CD14-positive monocyte (primary cell): ENCODE data around the gene LRRC7. TPM values are rescaled to one million over a fixed set of nuclear protein-coding genes. Genes with fewer than 3 reads are reported as not detected.

Experiments used
- DNase-seq, 3 donors: peaks; one replicate each; pipeline ENCODE4 v3.0.0-alpha.2; 2011 to 2022
- H2AFZ ChIP-seq: 2 replicates; pipeline ENCODE4 v1.6.0; 2012; ENCODE audit warnings: mild to moderate bottlenecking, low read depth, low read length, inconsistent platforms; ENCODE audit not compliant: insufficient read depth, poor library complexity, severe bottlenecking
- H3K27ac ChIP-seq, 2 donors: 1 replicate in 1 of 2; 2 replicates in 1 of 2; pipeline ENCODE4 v1.5.1; 2012 to 2013; ENCODE audit warnings: low read length in 2 of 2, control low read depth in 1 of 2, inconsistent platforms in 1 of 2, low read depth in 1 of 2, mild to moderate bottlenecking in 1 of 2
- H3K27me3 ChIP-seq, 2 donors: one replicate each; pipeline versions ENCODE4 v1.6.0 to v1.6.1; 2011 to 2013; ENCODE audit warnings: low read length in 2 of 2; ENCODE audit not compliant: control insufficient read depth in 2 of 2, insufficient read depth in 2 of 2
- H3K36me3 ChIP-seq, 2 donors: replicated peaks in 1 of 2; 1 replicate in 1 of 2; 2 replicates in 1 of 2; pipeline versions ENCODE4 v1.5.1 to v1.6.1; 2012 to 2013; ENCODE audit warnings: low read length in 2 of 2, control low read depth in 1 of 2, inconsistent platforms in 1 of 2, mild to moderate bottlenecking in 1 of 2; ENCODE audit not compliant: insufficient read depth in 2 of 2, control insufficient read depth in 1 of 2
- H3K4me1 ChIP-seq, 2 donors: 1 replicate in 1 of 2; 2 replicates in 1 of 2; pipeline versions ENCODE4 v1.5.1 to v1.6.1; 2012 to 2013; ENCODE audit warnings: low read length in 2 of 2, control low read depth in 1 of 2, inconsistent platforms in 1 of 2, mild to moderate bottlenecking in 1 of 2, moderate library complexity in 1 of 2; ENCODE audit not compliant: insufficient read depth in 2 of 2, control insufficient read depth in 1 of 2
- H3K4me2 ChIP-seq: replicated peaks from 2 replicates; pipeline ENCODE3; 2012; ENCODE audit warnings: low read length, moderate library complexity, mild to moderate bottlenecking; ENCODE audit not compliant: poor library complexity, severe bottlenecking; ENCODE audit errors: extremely low read depth
- H3K4me3 ChIP-seq, 3 experiments: fragments of 200-600 bp in 1 of 3; sonication (generic) in 1 of 3; replicated peaks in 1 of 3; 1 replicate in 2 of 3; 2 replicates in 1 of 3; pipeline ENCODE4 v1.5.1; 2011 to 2013; ENCODE audit warnings: low read length in 3 of 3, mild to moderate bottlenecking in 3 of 3, control low read depth in 2 of 3, low read depth in 2 of 3, inconsistent platforms in 1 of 3, moderate library complexity in 1 of 3
- H3K79me2 ChIP-seq: 2 replicates; pipeline ENCODE4 v1.6.0; 2012; ENCODE audit warnings: mild to moderate bottlenecking, control low read depth, inconsistent platforms, low read length, moderate library complexity; ENCODE audit not compliant: insufficient read depth
- H3K9ac ChIP-seq: 2 replicates; pipeline ENCODE4 v1.6.0; 2017; ENCODE audit warnings: low read length, mild to moderate bottlenecking; ENCODE audit not compliant: insufficient read depth, poor library complexity, severe bottlenecking
- H3K9me3 ChIP-seq, 2 donors: replicated peaks in 1 of 2; 1 replicate in 1 of 2; 2 replicates in 1 of 2; pipeline versions ENCODE4 v1.5.1 to v1.6.1; 2012 to 2013; ENCODE audit warnings: low read length in 2 of 2, control low read depth in 1 of 2; ENCODE audit not compliant: control insufficient read depth in 1 of 2, insufficient read depth in 1 of 2
- H4K20me1 ChIP-seq: 2 replicates; pipeline ENCODE4 v1.6.0; 2012; ENCODE audit warnings: mild to moderate bottlenecking, low read length, control low read depth, moderate library complexity; ENCODE audit not compliant: insufficient read depth
- H3K27ac Mint-ChIP-seq, 7 donors: one replicate each; pipeline ENCODE4 v1.8.0; 2020; ENCODE audit warnings: mild to moderate bottlenecking in 7 of 7, mixed read lengths in 7 of 7, moderate library complexity in 6 of 7, inconsistent platforms in 2 of 7
- H3K27me3 Mint-ChIP-seq, 3 donors: one replicate each; pipeline ENCODE4 v1.8.0; 2021 to 2022; ENCODE audit warnings: low read depth in 3 of 3, mild to moderate bottlenecking in 3 of 3, mixed read lengths in 3 of 3, moderate library complexity in 3 of 3, inconsistent platforms in 1 of 3
- H3K36me3 Mint-ChIP-seq, 2 donors: one replicate each; pipeline ENCODE4 v1.8.0; 2020; ENCODE audit warnings: mixed read lengths in 2 of 2, inconsistent platforms in 1 of 2, mild to moderate bottlenecking in 1 of 2
- H3K4me1 Mint-ChIP-seq: one replicate; pipeline ENCODE4 v1.8.0; 2020; ENCODE audit warnings: mild to moderate bottlenecking, mixed read lengths
- H3K4me3 Mint-ChIP-seq, 2 donors: one replicate each; pipeline ENCODE4 v1.8.0; 2020; ENCODE audit warnings: mild to moderate bottlenecking in 2 of 2, mixed read lengths in 2 of 2, moderate library complexity in 1 of 2
- H3K9me3 Mint-ChIP-seq, 7 donors: one replicate each; pipeline ENCODE4 v1.8.0; 2020 to 2022; ENCODE audit warnings: mixed read lengths in 7 of 7, mild to moderate bottlenecking in 6 of 7, moderate library complexity in 6 of 7, inconsistent platforms in 2 of 7
- WGBS: methylation state at CpG from one replicate; pipeline ENCODE4 v1.1.5; 2013; ENCODE audit warnings: missing lambda C conversion rate; ENCODE audit not compliant: insufficient coverage; 5-methylcytosine and 5-hydroxymethylcytosine counted together
- intact Hi-C, 2 donors: fragments of 100-400 bp; cut with micrococcal nuclease; formaldehyde crosslinking; loops; one replicate each; pipeline versions ENCODE4 v1.15.0 to v1.15.1; 2023
- polyA plus RNA-seq, 3 donors: library from polyadenylated mRNA; depleted of rRNA in 1 of 3; unstranded in 2 of 3; stranded (reverse) in 1 of 3; fragments of 300-500 nt in 2 of 3; fragments of >200 nt in 1 of 3; fragmentation: Illumina TruSeq in 2 of 3; gene quantifications; 1 replicate in 2 of 3; 2 replicates in 1 of 3; pipeline ENCODE4 v1.2.3, GENCODE V29; 2012 to 2021
- TF ChIP-seq, protein P1 (sequence below): fragments of 200-600 bp; IDR thresholded peaks from one replicate; pipeline ENCODE4 v1.8.0; 2022; ENCODE audit warnings: antibody characterized with exemption, mild to moderate bottlenecking

Gene LRRC7
- polyA plus RNA-seq, 3 donors = not detected

DNA sequence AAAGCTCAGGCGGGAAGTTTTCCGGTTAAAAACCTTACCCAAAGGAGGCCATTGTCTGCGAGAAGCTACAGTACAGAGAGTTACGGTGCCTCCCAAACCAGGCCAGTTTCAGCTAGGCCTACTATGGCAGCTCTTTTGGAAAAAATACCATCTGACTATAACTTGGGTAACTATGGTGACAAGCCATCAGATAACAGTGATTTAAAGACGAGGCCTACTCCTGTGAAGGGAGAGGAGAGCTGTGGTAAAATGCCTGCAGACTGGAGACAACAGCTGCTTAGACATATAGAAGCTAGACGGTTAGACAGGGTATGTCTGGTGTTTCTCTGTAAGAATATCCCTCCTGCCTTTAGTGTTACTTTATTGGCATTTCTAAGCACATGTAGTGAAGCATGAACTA is 471.8 kb downstream of the LRRC7 start:
- Histone ChIP-seq H3K36me3 (no peaks in the 10 kb centered on the region), H3K79me2 (no peaks in the 10 kb centered on the region), H3K27me3 (no peaks in the 10 kb centered on the region), H3K4me2 (no peak overlapping the region), H3K27ac (no peak overlapping the region), H2AFZ (no peak overlapping the region), H3K4me1 (peaks cover 13 to 15% of the 10 kb centered on the region in 2 donors), H3K4me3 (no peak overlapping the region), H3K9ac (no peak overlapping the region), H3K9me3 (peaks cover 5 to 6% of the 10 kb centered on the region in 2 donors), H4K20me1 (no peaks in the 10 kb centered on the region)
- TF ChIP-seq, protein P1, sequence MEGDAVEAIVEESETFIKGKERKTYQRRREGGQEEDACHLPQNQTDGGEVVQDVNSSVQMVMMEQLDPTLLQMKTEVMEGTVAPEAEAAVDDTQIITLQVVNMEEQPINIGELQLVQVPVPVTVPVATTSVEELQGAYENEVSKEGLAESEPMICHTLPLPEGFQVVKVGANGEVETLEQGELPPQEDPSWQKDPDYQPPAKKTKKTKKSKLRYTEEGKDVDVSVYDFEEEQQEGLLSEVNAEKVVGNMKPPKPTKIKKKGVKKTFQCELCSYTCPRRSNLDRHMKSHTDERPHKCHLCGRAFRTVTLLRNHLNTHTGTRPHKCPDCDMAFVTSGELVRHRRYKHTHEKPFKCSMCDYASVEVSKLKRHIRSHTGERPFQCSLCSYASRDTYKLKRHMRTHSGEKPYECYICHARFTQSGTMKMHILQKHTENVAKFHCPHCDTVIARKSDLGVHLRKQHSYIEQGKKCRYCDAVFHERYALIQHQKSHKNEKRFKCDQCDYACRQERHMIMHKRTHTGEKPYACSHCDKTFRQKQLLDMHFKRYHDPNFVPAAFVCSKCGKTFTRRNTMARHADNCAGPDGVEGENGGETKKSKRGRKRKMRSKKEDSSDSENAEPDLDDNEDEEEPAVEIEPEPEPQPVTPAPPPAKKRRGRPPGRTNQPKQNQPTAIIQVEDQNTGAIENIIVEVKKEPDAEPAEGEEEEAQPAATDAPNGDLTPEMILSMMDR = no peak
- H3K9me3 Mint-ChIP-seq = peaks cover 0 to 16% (median 5%) of the 10 kb centered on the region in 7 donors
- peaks cover 0 to 4% (median 0%) of the 10 kb centered on the region in 3 donors for H3K27me3 Mint-ChIP-seq
- H3K4me3 Mint-ChIP-seq = no peak overlapping the region
- no peaks in the 10 kb centered on the region for H3K36me3 Mint-ChIP-seq
- DNase-seq = no peak
- H3K27ac Mint-ChIP-seq = no peak overlapping the region
- WGBS = 96% methylated on average over 4 of the region's 6 CpGs
- H3K4me1 Mint-ChIP-seq = no peaks in the 10 kb centered on the region
- intact Hi-C loops = no loop called here

DNA sequence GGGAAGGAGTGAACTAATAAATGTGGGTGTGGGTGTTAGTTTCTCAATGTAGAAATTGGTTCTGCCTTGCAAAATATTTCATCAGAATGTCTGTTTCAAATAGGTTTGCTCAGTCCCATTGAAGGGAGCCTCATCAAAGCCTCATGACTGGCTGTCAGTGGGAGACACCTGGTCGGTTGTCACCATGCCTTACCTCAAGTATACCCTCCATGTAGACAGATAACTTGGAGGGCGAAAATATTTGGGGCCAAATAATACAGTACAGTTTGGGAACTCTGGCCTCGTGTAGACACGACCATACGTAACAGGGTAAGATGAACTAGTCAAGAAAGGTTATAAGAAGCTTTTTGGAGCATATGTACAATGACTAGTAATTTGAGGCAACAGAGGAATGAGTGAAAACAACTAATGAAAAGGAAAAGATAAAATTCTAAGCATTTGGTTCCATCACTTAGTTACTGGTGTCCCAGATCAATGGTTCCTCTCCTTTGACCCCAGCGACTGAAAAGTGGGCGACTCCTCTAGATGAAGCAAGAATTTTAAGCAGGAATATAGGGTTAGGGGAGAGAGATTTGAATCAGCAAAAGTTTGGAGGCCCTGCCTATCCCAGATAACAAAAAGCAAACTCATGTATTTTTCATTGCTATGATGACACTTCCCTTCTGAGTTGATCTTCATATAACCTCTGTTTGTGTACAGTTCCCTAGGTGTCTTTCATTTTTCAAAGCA is 473.8 kb downstream of the LRRC7 start:
- no peak overlapping the region for H3K4me3 ChIP-seq
- peaks cover 0 to 4% (median 0%) of the 10 kb centered on the region in 3 donors for H3K27me3 Mint-ChIP-seq
- peaks cover 5 to 6% of the 10 kb centered on the region in 2 donors for H3K9me3 ChIP-seq
- H3K36me3 ChIP-seq = no peaks in the 10 kb centered on the region
- H3K36me3 Mint-ChIP-seq = no peaks in the 10 kb centered on the region
- H2AFZ ChIP-seq = no peak overlapping the region
- no peak overlapping the region for H3K9ac ChIP-seq
- no peaks in the 10 kb centered on the region for H4K20me1 ChIP-seq
- H3K27ac ChIP-seq = no peak overlapping the region
- peaks cover 13 to 15% of the 10 kb centered on the region in 2 donors for H3K4me1 ChIP-seq
- no peak for DNase-seq
- no peak overlapping the region for H3K4me2 ChIP-seq
- WGBS = 100% methylated on average over 3 of the region's 7 CpGs
- no peak overlapping the region for H3K4me3 Mint-ChIP-seq
- H3K27ac Mint-ChIP-seq = peak overlapping the region in 2 of 7 donors; percentile 0 to 26
- H3K4me1 Mint-ChIP-seq = no peaks in the 10 kb centered on the region
- H3K27me3 ChIP-seq = no peaks in the 10 kb centered on the region
- H3K9me3 Mint-ChIP-seq = peaks cover 0 to 19% (median 5%) of the 10 kb centered on the region in 7 donors
- intact Hi-C loops = no loop called here
- TF ChIP-seq, protein P1 = no peak
- no peaks in the 10 kb centered on the region for H3K79me2 ChIP-seq
